SJCRH30 (cell line): ENCODE data around the gene HYKK. TPM values are rescaled to one million over a fixed set of nuclear protein-coding genes. Genes with fewer than 3 reads are reported as not detected.
A peak's percentile ranks its signal among the peaks of the same experiment; 100 is the strongest.
"Not testable (repeated sequence)": the region's sequence is repeated elsewhere in the genome, so short reads cannot be mapped to it uniquely, and the experiment has no call there.

ENCODE experiments used
- DNase-seq, 2 experiments: peaks; one replicate each; pipeline ENCODE4 v3.0.0-alpha.2; 2015 to 2020
- H3K27ac ChIP-seq: fragments of 250-450 bp; sonication (Bioruptor Pico); 2 replicates; pipeline ENCODE4 v1.5.1; 2020; ENCODE audit warnings: mild to moderate bottlenecking, moderate library complexity
- H3K27me3 ChIP-seq: fragments of 250-450 bp; sonication (Bioruptor Pico); 2 replicates; pipeline ENCODE4 v1.5.1; 2020; ENCODE audit warnings: mild to moderate bottlenecking, moderate library complexity
- H3K36me3 ChIP-seq: fragments of 250-450 bp; sonication (Bioruptor Pico); 2 replicates; pipeline ENCODE4 v1.5.1; 2020; ENCODE audit warnings: mild to moderate bottlenecking, moderate library complexity
- H3K4me1 ChIP-seq: fragments of 250-450 bp; sonication (Bioruptor Pico); 2 replicates; pipeline ENCODE4 v1.5.1; 2020; ENCODE audit warnings: mild to moderate bottlenecking, moderate library complexity
- H3K4me3 ChIP-seq: fragments of 250-450 bp; sonication (Bioruptor Pico); 2 replicates; pipeline ENCODE4 v1.5.1; 2020; ENCODE audit warnings: mild to moderate bottlenecking, moderate library complexity
- H3K9me3 ChIP-seq: fragments of 250-450 bp; sonication (Bioruptor Pico); replicated peaks from 2 replicates; pipeline ENCODE4 v1.5.1; 2020; ENCODE audit warnings: mild to moderate bottlenecking, moderate library complexity
- total RNA-seq: library from RNA; depleted of rRNA; stranded (reverse); fragments of >200 nt; shearing (Covaris generic); gene quantifications from 2 replicates; pipeline ENCODE4 v1.2.3, GENCODE V29; 2014

The HYKK gene
- total RNA-seq, 1 experiment from 2014 or later, result 8.9 TPM

DNA sequence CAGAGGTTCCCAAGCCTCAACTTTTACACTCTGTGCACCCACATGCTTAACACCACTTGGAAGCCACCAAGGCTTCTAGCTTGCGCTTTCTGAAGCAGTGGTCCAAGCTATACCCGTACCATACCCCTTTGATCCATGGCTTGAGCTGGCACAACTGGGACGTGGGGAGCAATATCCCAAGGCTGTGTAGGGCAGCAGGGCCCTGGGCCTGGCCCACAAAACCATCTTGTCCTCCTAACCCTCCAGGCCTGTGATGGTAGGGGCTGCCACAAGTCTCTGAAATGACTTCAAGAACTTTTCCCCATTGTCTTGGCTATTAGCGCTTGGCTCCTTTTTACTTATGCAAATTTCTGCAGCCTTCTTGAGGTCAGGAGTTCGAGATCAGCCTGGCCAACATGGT is 16.9 kb downstream of the HYKK start:
- no peaks in the 10 kb centered on the region for H3K9me3 ChIP-seq
- no peaks in the 10 kb centered on the region for H3K27me3 ChIP-seq
- H3K36me3 ChIP-seq, result no peaks in the 10 kb centered on the region
- H3K27ac ChIP-seq, result no peak overlapping the region
- H3K4me3 ChIP-seq, result no peak overlapping the region
- no peak for DNase-seq
- H3K4me1 ChIP-seq, result no peaks in the 10 kb centered on the region

DNA sequence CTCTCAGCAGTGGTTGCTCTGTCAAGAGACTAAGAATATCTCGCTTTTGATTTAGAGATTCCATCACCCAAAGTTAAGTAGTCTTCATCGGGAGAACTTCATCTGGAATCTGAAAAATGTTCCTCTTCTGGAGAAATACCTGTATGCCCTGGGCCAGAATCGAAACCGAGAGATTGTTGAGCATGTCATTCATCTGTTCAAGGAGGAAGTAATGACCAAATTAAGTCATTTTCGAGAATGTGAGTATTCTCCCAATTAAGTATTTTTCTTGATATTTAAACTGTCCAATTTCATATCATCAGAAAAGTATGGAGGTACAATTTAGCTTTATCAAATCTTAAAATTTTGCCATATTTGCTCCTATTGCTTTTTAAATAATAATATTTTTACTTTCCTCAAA is 19.9 kb downstream of the HYKK start:
- Histone ChIP-seq H3K9me3 (no peaks in the 10 kb centered on the region), H3K27ac (no peak overlapping the region), H3K27me3 (no peaks in the 10 kb centered on the region), H3K4me1 (no peaks in the 10 kb centered on the region), H3K36me3 (no peaks in the 10 kb centered on the region), H3K4me3 (no peak overlapping the region)
- DNase-seq, result no peak

DNA sequence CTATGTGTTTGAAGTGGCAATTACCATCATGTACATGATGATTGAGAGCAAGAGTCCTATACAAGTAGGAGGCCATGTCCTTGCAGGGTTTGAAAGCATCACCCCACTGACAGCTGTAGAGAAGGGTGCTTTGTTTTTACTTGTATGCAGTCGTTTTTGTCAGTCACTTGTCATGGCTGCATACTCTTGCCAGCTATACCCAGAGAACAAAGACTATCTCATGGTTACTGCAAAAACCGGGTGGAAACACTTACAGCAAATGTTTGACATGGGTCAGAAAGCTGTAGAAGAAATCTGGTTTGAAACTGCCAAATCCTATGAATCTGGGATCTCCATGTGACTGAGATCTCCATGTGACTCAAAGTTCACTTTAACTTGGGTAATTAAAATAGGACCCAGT is 26.0 kb downstream of the HYKK start:
- Histone ChIP-seq H3K4me3 (no peak overlapping the region), H3K9me3 (no peaks in the 10 kb centered on the region), H3K27ac (no peak overlapping the region), H3K4me1 (no peaks in the 10 kb centered on the region), H3K27me3 (no peaks in the 10 kb centered on the region), H3K36me3 (no peaks in the 10 kb centered on the region)
- DNase-seq, result no peak

- Histone ChIP-seq H3K36me3 (no peaks in the 10 kb centered on the region), H3K27me3 (no peaks in the 10 kb centered on the region), H3K27ac (no peak overlapping the region), H3K9me3 (no peaks in the 10 kb centered on the region), H3K4me1 (no peaks in the 10 kb centered on the region), H3K4me3 (no peak overlapping the region)
- DNase-seq, result peak in 1 of 2 experiments; percentile 6
Observed at GRCh38 chr15:78536134-78536533, 28.8 kb downstream of the HYKK start.

DNA sequence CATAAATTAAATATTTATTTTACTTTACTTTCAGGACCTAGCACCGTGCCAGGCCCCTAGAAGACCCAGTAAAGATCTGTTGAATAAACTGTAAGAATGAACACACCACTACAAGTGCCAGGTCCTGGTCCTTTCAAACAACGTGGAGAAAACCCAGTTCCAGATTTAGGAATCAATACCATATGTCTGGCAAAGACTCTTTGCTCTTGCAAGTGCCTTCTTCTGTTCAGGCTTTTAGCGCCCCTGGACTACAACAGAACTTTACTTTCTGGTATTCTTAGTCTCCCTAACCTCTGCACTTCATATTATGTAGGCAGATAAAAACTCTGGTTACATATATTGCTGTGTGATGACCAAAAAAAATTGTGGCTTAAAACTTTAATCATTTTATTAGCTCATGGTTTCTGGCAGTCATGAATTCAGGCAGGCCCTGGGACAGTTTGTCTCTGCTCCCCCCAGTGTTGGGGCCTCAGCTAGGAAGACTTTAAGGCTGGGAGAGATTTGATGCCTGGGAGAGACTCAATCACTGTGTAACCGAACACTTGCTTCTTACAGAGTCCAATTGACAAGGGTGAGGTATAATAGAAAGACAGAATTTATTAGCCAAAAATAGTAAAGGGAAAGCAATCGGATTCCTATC is 30.0 kb downstream of the HYKK start:
- no peaks in the 10 kb centered on the region for H3K27me3 ChIP-seq
- no peaks in the 10 kb centered on the region; the same call in 1 of the 2 replicates for H3K4me1 ChIP-seq
- DNase-seq, result no peak
- H3K36me3 ChIP-seq, result peaks cover 3% of the 10 kb centered on the region
- no peak overlapping the region for H3K27ac ChIP-seq
- H3K9me3 ChIP-seq, result no peaks in the 10 kb centered on the region
- H3K4me3 ChIP-seq, result no peak overlapping the region

GRCh38 chr15:78538358-78538757 is 31.0 kb downstream of the HYKK start:
- Histone ChIP-seq H3K36me3 (peaks cover 10% of the 10 kb centered on the region), H3K9me3 (no peaks in the 10 kb centered on the region), H3K27ac (no peak overlapping the region), H3K4me3 (no peak overlapping the region), H3K4me1 (no peaks in the 10 kb centered on the region; the same call in 1 of the 2 replicates), H3K27me3 (no peaks in the 10 kb centered on the region)
- DNase-seq, result no peak

GRCh38 chr15:78539464-78540140 is 32.2 kb downstream of the HYKK start:
- H3K9me3 ChIP-seq, H3K4me1 ChIP-seq, DNase-seq, H3K27me3 ChIP-seq: not testable (repeated sequence)
- Histone ChIP-seq H3K36me3 (peaks cover 18% of the 10 kb centered on the region), H3K4me3 (peak overlapping the region; percentile 97), H3K27ac (peak overlapping the region; percentile 87)

DNA sequence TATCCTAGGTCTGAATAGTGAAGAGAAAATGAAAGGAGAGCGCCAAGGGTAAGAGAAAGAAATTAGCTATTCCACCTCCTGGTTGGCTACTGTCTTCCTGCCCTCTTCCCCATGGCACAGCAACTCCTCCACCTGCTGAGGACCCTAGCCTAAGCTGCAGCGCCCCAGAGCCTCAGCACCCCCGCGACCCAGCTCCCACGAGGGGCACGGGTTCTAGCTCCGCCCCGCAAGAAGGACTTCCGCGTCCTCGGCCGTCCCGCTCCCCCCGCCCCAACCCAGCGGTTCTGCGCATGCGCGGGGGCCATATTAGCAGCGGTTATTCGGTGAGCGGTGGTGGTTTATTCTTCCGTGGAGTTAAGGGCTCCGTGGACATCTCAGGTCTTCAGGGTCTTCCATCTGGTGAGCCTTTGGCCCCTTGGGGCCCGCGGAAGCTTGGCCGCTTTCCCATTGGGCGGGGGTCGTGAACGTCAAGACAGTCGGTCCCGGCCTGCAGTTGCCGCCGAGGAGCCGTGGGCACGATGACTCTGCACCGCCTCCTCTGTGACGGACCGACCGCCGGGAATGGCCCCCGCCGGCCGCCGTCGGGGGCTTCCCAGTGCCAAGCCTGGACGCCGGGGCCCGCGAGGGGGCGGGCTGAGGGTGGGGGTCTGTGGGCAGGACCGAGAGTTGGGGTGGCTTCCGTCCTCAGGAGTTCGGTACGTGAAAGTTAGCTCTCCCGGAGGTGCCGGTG is 32.9 kb downstream of the HYKK start, which contains the start of gene PSMA4:
Gene PSMA4 (plus strand): TSS at position 304 of the 730 bp plus-strand sequence. CDS start 1,484 bp downstream, outside the sequence.
- H3K27me3 ChIP-seq, result no peaks in the 10 kb centered on the region
- DNase-seq, result peak; percentile 92 to 94
- H3K4me1 ChIP-seq, result no peaks in the 10 kb centered on the region; the same call in 1 of the 2 replicates
- H3K9me3 ChIP-seq, result no peaks in the 10 kb centered on the region
- H3K27ac ChIP-seq, result peak within 1 kb of the TSS; percentile 87
- H3K36me3 ChIP-seq, result peaks cover 25% of the 10 kb centered on the region
- peak within 1 kb of the TSS; percentile 97 for H3K4me3 ChIP-seq

DNA sequence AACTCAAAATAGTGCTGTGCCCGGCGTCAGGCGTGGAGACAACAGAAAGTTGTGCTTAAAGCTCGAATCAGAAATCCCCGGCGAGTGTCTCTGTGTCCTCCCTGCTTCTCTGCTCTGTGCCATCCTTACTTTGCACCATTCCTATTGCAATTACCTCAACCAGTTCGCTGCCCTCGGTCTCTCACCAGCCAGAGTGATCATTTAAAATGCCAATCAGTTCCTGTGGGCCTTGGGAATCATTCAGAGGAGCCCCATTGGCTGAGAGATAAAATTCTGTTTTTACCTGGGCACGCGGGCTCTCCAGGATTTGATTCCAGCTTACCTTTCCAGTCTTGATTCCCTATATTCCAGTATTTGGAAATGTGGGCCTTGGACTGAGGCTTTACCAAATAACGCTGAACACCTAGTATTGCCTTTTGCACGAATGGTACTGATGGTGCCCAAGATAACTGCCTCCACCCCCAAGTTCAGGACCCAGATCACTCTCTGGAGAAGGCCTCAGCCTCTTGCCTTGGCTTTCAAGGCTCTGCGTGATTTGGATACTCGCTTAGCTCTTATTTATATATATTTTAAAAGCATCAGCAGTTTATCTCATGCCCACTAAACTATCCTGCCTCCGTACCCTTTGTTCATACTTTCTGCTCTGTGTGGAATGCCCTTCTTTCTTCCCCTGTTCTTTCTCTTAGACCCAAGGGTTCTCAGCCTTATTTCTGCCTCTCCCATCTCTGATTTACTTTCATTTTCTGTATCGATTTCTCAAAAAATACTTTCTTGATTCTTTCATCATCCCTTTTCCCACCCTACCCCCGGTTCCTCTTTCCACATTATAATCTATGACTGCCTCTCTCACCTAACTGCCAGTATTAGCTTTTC is 33.7 kb downstream of the HYKK start:
- Histone ChIP-seq H3K27ac (peak overlapping the region; percentile 87), H3K4me1 (no peaks in the 10 kb centered on the region; the same call in 1 of the 2 replicates), H3K36me3 (peaks cover 33% of the 10 kb centered on the region), H3K27me3 (no peaks in the 10 kb centered on the region), H3K4me3 (peak overlapping the region; percentile 97), H3K9me3 (no peaks in the 10 kb centered on the region)
- peak in 1 of 2 experiments; percentile 14 for DNase-seq

- Histone ChIP-seq H3K27ac (no peak overlapping the region), H3K9me3 (no peaks in the 10 kb centered on the region), H3K27me3 (no peaks in the 10 kb centered on the region), H3K4me3 (peak overlapping the region; percentile 97), H3K4me1 (no peaks in the 10 kb centered on the region; the same call in 1 of the 2 replicates), H3K36me3 (peaks cover 38% of the 10 kb centered on the region)
- DNase-seq, result no peak
Observed at GRCh38 chr15:78541744-78542034, 34.3 kb downstream of the HYKK start.

- Histone ChIP-seq H3K27me3 (no peaks in the 10 kb centered on the region), H3K27ac (no peak overlapping the region), H3K36me3 (peaks cover 47% of the 10 kb centered on the region), H3K4me3 (no peak overlapping the region), H3K9me3 (no peaks in the 10 kb centered on the region), H3K4me1 (no peaks in the 10 kb centered on the region; the same call in 1 of the 2 replicates)
- DNase-seq, result no peak
Observed at GRCh38 chr15:78542647-78543046, 35.3 kb downstream of the HYKK start.

DNA sequence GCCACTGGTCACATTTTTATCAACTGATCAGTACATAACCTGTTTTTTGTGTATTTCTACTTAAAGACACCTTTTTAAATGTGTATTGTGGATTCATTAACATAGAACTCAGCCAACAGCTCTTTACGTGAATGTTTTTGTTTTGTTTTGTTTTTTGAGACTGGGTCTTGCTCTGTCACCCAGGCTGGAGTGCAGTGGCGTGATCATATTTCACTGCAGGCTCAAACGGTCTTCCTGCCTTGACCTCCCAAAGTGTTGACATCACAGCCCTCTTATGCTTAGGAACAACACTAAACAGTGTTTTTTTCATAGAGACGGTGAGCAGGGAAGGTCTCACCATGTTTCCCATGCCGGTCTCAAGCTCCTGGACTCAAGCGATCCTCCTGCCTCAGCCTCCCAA is 42.8 kb downstream of the HYKK start:
- Histone ChIP-seq H3K36me3 (peaks cover 51% of the 10 kb centered on the region), H3K9me3 (no peaks in the 10 kb centered on the region), H3K4me3 (no peak overlapping the region), H3K27me3 (no peaks in the 10 kb centered on the region), H3K4me1 (no peaks in the 10 kb centered on the region), H3K27ac (no peak overlapping the region)
- no peak for DNase-seq

DNA sequence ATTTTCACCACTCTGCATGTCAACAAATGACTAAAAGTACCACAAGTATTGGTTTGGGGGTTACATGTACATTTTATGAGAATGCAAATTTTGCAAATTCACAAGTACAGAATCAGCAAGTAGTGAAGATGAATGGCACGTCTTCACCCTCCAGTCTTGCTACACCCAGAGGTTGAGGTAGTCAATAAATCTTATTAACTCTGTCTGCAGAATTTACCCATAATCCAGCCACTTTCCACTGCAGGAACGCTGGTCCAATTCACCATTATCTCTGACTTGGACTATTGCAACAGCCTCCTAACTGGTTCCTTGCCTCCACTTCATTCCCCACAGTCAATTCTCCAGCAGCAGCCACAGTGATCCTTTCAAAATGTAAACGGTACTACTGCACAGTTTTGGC is 43.4 kb downstream of the HYKK start:
- no peaks in the 10 kb centered on the region for H3K27me3 ChIP-seq
- H3K4me3 ChIP-seq, result no peak overlapping the region
- no peak for DNase-seq
- peaks cover 45% of the 10 kb centered on the region for H3K36me3 ChIP-seq
- H3K4me1 ChIP-seq, result no peaks in the 10 kb centered on the region
- no peaks in the 10 kb centered on the region for H3K9me3 ChIP-seq
- H3K27ac ChIP-seq, result no peak overlapping the region

- no peak overlapping the region for H3K27ac ChIP-seq
- no peaks in the 10 kb centered on the region for H3K9me3 ChIP-seq
- H3K36me3 ChIP-seq, result peaks cover 35% of the 10 kb centered on the region
- DNase-seq, result no peak
- no peak overlapping the region for H3K4me3 ChIP-seq
- H3K27me3 ChIP-seq, result no peaks in the 10 kb centered on the region
- no peaks in the 10 kb centered on the region for H3K4me1 ChIP-seq
Observed at GRCh38 chr15:78551902-78552301, 44.5 kb downstream of the HYKK start.
